Astrocyte of the cerebellum (primary cell): ENCODE data around the gene BAHCC1.

Source experiments
- DNase-seq: peaks from one replicate; pipeline ENCODE4 v3.0.0-alpha.2; 2011; ENCODE audit warnings: low read depth
- H3K4me3 ChIP-seq: 2 replicates; pipeline ENCODE4 v1.5.1; 2011; ENCODE audit warnings: mild to moderate bottlenecking, low read depth, low read length, moderate library complexity
- CTCF ChIP-seq: IDR thresholded peaks from 2 replicates; pipeline ENCODE4 v1.5.1; 2012; ENCODE audit warnings: low read length, low read depth, moderate library complexity, mild to moderate bottlenecking; ENCODE audit errors: missing control alignments
- in situ Hi-C: cut with HindIII; loops from 2 replicates; pipeline ENCODE4 v1.10.0; 2017; ENCODE audit warnings: low sequenced_read_pairs

Gene BAHCC1

GRCh38 chr17:81402530-81402941 lies 7.3 kb downstream of the BAHCC1 start:
- in situ Hi-C loops = loop anchor here (5.0 kb wide), 1 partner anchor 110 kb away; the partner anchor contains the start of gene ACTG1
- no peak overlapping the region for H3K4me3 ChIP-seq
- no peak for TF ChIP-seq CTCF
- DNase-seq = no peak

DNA sequence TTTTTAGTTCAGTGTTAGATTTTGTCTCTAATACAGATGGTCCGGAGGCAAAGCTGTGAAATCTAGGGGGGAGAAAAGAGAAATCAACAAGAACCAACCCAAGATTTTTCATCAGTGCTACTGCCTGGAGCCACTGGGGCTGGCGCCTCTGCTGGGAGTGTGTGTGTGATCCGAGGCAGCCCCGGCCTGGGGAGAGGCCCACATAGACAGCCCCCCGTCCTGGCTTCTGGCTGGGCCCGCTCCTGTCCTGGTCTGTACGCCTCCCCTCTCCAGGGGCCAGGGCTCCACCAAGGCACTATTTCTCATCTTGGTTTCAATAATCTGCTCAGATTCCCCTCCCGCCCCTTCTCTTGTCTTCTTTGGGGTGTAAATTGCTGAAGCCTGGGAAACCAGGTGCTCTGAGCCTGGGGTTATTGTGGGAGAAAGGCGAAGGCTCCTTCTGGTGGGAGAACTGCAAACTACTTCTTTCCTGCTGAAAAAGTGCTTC lies 7.8 kb downstream of the BAHCC1 start:
- in situ Hi-C loops = loop anchor here (5.0 kb wide), 1 partner anchor 109 kb away; the partner anchor contains the start of gene ACTG1
- H3K4me3 ChIP-seq = no peak overlapping the region
- peak; percentile 25 for TF ChIP-seq CTCF

DNA sequence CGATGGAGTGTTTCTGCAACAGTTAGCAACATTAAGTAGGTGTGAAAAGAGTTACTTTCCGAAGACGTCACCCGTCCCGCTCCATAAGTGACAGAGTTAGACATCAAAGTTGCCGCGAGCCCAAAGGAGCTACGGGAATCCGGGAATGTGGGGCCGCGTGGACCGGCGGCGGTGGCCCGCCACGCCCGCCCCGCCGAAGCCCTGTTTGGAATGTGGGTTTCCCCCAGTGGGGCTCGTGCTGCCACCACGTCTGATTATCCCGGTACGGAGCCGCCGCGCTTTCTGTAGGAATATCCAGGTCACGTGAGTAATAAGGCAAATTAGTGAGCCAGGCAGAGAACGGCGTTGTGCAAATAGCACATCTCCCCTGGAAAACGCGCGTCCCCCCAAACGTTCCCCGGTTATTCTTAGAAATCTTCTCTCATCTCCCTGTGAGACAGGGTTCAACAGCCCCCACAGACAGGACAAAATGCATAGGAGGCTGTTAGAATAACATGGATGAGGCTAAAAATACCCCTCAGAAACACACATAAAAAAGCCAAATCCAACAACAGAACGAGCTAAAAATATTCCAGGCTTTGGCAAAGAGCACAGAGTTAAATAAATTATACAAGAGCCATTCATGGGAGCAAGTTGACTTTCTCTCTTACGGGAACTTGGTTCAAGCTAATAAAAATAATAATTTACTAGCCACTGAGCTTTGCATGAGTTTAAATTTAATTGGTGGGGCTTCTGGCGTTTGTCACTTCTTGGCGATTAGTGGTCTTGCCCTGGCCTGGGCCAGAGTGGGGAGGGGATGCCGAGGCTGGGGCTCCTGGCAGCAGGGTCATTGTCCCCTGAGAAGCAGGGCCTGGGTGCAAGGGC lies 8.6 kb downstream of the BAHCC1 start:
- TF ChIP-seq CTCF = no peak
- in situ Hi-C loops = loop anchor here (5.0 kb wide), 1 partner anchor 108 kb away; the partner anchor contains the start of gene ACTG1
- H3K4me3 ChIP-seq = no peak overlapping the region
- no peak for DNase-seq

More for the DNA sequence above, 7.8 kb downstream of the BAHCC1 start:
- DNase-seq = no peak

- H3K4me3 ChIP-seq = no peak overlapping the region
- TF ChIP-seq CTCF = no peak
- no peak for DNase-seq
- in situ Hi-C loops = loop anchor here (5.0 kb wide), 1 partner anchor 108 kb away; the partner anchor contains the start of gene ACTG1
Observed at GRCh38 chr17:81404558-81405165, 9.4 kb downstream of the BAHCC1 start.

DNA sequence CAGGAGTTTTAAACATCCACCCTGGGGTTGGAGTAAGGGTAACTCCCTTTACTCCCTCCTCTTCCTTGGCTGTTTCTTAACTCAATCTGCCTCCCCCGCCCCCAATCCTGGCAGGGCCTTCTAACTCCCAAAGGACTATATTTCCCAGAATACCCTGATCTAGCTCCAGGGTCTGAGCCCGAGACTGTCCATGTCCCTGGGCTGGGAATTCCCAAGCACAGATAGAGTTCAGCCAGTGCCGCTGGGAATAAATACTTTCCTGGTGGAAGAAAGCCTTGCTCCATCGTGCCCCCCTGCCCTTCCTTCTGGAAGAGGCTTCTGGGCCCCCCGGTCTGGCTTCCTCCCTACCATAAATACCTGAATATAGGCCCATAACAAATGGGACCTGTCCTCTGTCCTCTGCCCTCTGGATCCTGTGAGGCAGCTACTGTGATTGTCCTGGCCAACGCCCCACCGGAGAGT lies 10.2 kb downstream of the BAHCC1 start:
- DNase-seq = no peak

More for the DNA sequence above, 10.2 kb downstream of the BAHCC1 start:
- no peak for TF ChIP-seq CTCF
- in situ Hi-C loops = no loop called here
- no peak overlapping the region for H3K4me3 ChIP-seq
